Activated T-cell treated with anti-CD3 and anti-CD28 coated beads, Interleukin-2, amount 50 U/mL, for 48 hours (primary cell): ENCODE data around the gene SPPL3.
"Not testable (repeated sequence)": the region's sequence is repeated elsewhere in the genome, so short reads cannot be mapped to it uniquely, and the experiment has no call there.

Experiments used
- DNase-seq, 2 experiments: peaks; one replicate each; pipeline ENCODE4 v3.0.0-alpha.2; 2020

The SPPL3 gene

GRCh38 chr12:120917748-120918147 is 13.6 kb upstream of the SPPL3 start:
- no peak for DNase-seq

- DNase-seq = no peak
Observed at GRCh38 chr12:120916561-120916960, 12.4 kb upstream of the SPPL3 start.

GRCh38 chr12:120914794-120915193 is 10.6 kb upstream of the SPPL3 start:
- no peak for DNase-seq

GRCh38 chr12:120909633-120910298 is 5.6 kb upstream of the SPPL3 start:
- DNase-seq = no peak

- DNase-seq = no peak
Observed at GRCh38 chr12:120905856-120906384, 1.8 kb upstream of the SPPL3 start.

- peak; percentile 73 to 80 for DNase-seq
Observed at GRCh38 chr12:120903412-120904196, 554 bp downstream of the SPPL3 start.

- no peak for DNase-seq
Observed at GRCh38 chr12:120902846-120903411, 1.2 kb downstream of the SPPL3 start.

- DNase-seq = no peak
Observed at GRCh38 chr12:120901818-120902217, 2.3 kb downstream of the SPPL3 start.

GRCh38 chr12:120901101-120901500 is 3.1 kb downstream of the SPPL3 start:
- not testable (repeated sequence) for DNase-seq

- no peak for DNase-seq
Observed at GRCh38 chr12:120895532-120895931, 8.6 kb downstream of the SPPL3 start.

GRCh38 chr12:120892265-120892664 is 11.9 kb downstream of the SPPL3 start:
- DNase-seq = no peak

GRCh38 chr12:120890963-120891362 is 13.2 kb downstream of the SPPL3 start:
- no peak for DNase-seq

GRCh38 chr12:120887253-120888043 is 16.7 kb downstream of the SPPL3 start:
- DNase-seq = peak; percentile 56 to 60

GRCh38 chr12:120886199-120887018 is 17.7 kb downstream of the SPPL3 start:
- DNase-seq = no peak

GRCh38 chr12:120885521-120885920 is 18.6 kb downstream of the SPPL3 start:
- no peak for DNase-seq

GRCh38 chr12:120884644-120885043 is 19.5 kb downstream of the SPPL3 start:
- DNase-seq = no peak

GRCh38 chr12:120882055-120882555 is 22.1 kb downstream of the SPPL3 start:
- DNase-seq = no peak

- no peak for DNase-seq
Observed at GRCh38 chr12:120879718-120880300, 24.3 kb downstream of the SPPL3 start.

GRCh38 chr12:120879102-120879501 is 25.1 kb downstream of the SPPL3 start:
- no peak for DNase-seq

GRCh38 chr12:120874547-120875245 is 29.5 kb downstream of the SPPL3 start:
- DNase-seq = no peak

GRCh38 chr12:120873226-120873625 is 30.9 kb downstream of the SPPL3 start:
- no peak for DNase-seq
